Urinary bladder (tissue), 4 donors: ENCODE measurements around the gene MSH3. TPM values are rescaled to one million over a fixed set of nuclear protein-coding genes. Genes with fewer than 3 reads are reported as not detected.

Source experiments
- DNase-seq: peaks from one replicate; pipeline ENCODE4 v3.0.0-alpha.2; 2015; ENCODE audit errors: extremely low spot score
- H3K27ac ChIP-seq: one replicate; pipeline ENCODE4 v1.5.1; 2013; ENCODE audit warnings: low read depth, mild to moderate bottlenecking, moderate library complexity
- H3K36me3 ChIP-seq: one replicate; pipeline ENCODE4 v1.6.1; 2013; ENCODE audit warnings: mild to moderate bottlenecking, moderate library complexity; ENCODE audit not compliant: insufficient read depth
- H3K4me1 ChIP-seq: one replicate; pipeline ENCODE4 v1.6.1; 2013; ENCODE audit warnings: mild to moderate bottlenecking, moderate library complexity; ENCODE audit not compliant: insufficient read depth
- H3K4me3 ChIP-seq: one replicate; pipeline ENCODE4 v1.5.1; 2013; ENCODE audit warnings: low read depth, low read length
- WGBS: extraction: QIAGEN DNeasy Blood & Tissue Kit; methylation state at CpG from one replicate; pipeline ENCODE4 v1.1.7; 2013; 5-methylcytosine and 5-hydroxymethylcytosine counted together
- polyA plus RNA-seq: library from polyadenylated mRNA; stranded (reverse); fragments of 200-250 nt; gene quantifications from one replicate; pipeline ENCODE4 v1.2.3, GENCODE V29; 2013
- total RNA-seq: library from RNA; depleted of rRNA; stranded (reverse); fragments of >200 nt; gene quantifications from one replicate; pipeline ENCODE4 v1.2.3, GENCODE V29; 2014
- donor health status: healthy with polysubstance abuse.
- donor health status: healthy.

MSH3 gene
- total and polyA plus RNA-seq, 2 donors = 5.5 to 33.8 TPM

DNA sequence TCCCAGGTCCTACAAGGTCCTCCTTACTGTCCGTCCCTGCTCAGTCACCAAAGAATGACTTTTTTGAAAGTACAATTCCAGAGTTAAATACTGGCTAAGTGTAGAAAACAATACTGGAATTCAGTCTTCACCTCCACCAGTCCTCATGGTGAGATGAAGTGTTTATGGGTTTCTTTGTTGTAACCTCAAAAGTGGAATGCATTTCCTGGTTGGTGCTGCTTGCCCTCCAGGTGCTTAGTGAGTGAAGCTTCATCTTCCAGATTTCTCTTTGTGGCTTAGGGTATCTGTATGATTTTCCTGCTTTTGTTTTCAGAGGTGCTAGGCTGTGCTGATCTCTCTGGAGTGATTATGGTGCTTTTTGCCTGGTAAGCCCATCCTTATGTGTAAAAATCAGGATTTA lies 49.8 kb downstream of the MSH3 start:
- H3K27ac ChIP-seq = no peak overlapping the region
- no peaks in the 10 kb centered on the region for H3K4me1 ChIP-seq
- DNase-seq = no peak
- no peak overlapping the region for H3K4me3 ChIP-seq
- peaks cover 7% of the 10 kb centered on the region for H3K36me3 ChIP-seq
- 86% methylated on average over 1 of the region's 1 CpG for WGBS

DNA sequence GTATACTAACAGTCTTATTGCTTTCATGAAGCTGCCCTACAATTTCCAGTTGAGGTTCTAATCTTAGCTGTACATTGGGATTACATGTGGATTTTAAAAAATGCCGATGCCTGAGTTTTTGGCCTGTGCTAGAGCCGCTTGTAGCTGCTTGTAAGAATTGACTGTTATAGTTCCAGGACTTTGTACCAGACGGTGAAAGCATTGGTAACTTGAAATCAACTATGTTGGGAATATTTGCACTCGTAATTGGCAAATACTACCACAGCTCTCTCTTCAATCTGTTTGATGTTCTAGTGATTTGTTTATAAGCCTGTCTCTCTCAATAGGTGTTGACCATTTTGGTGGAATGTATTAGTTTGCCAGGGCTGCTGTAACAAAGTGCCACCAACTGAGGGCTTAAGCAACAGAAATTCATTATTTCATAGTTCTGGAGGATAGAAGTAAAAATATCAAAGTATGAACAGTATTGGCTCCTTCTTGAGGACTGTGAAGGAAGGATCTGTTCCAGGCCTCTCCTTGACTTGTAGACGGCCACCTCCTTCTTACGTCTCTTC lies 50.8 kb downstream of the MSH3 start:
- no peak overlapping the region for H3K27ac ChIP-seq
- no peaks in the 10 kb centered on the region for H3K4me1 ChIP-seq
- 97% methylated on average over 6 of the region's 6 CpGs for WGBS
- peaks cover 7% of the 10 kb centered on the region for H3K36me3 ChIP-seq
- DNase-seq = no peak
- no peak overlapping the region for H3K4me3 ChIP-seq

- Histone ChIP-seq H3K36me3 (peaks cover 7% of the 10 kb centered on the region), H3K4me3 (no peak overlapping the region), H3K4me1 (no peaks in the 10 kb centered on the region), H3K27ac (no peak overlapping the region)
- DNase-seq = no peak
- 78% methylated on average over 4 of the region's 4 CpGs for WGBS
These were observed 51.3 kb downstream of the MSH3 start for GRCh38 chr5:80705801-80706200.

GRCh38 chr5:80706835-80707447 lies 52.5 kb downstream of the MSH3 start:
- Histone ChIP-seq H3K36me3 (peaks cover 2% of the 10 kb centered on the region), H3K27ac (no peak overlapping the region)

DNA sequence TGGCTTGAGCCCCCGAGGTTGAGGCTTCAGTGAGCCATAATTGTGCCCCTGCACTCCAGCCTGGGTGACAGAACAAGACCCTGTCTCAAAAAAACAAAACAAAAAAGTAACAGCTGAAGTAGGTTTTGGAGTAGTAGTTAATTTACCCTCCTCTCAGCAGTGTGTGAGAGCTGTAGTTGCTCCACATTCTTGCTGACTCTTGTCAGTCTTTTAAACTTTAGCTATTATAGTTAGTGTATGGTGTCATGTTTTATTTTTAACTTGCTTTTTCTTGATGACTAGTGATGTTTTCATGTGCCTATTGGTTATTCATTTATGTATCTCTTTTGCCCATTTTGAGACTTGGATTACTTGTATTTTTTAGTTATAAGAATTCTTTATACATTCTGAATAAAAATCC lies 53.2 kb downstream of the MSH3 start:
- Histone ChIP-seq H3K27ac (no peak overlapping the region), H3K36me3 (peaks cover 2% of the 10 kb centered on the region)

More at GRCh38 chr5:80706835-80707447, 52.5 kb downstream of the MSH3 start:
- 87% methylated on average over 2 of the region's 2 CpGs for WGBS
- DNase-seq = no peak
- Histone ChIP-seq H3K4me1 (no peaks in the 10 kb centered on the region), H3K4me3 (no peak overlapping the region)

DNA sequence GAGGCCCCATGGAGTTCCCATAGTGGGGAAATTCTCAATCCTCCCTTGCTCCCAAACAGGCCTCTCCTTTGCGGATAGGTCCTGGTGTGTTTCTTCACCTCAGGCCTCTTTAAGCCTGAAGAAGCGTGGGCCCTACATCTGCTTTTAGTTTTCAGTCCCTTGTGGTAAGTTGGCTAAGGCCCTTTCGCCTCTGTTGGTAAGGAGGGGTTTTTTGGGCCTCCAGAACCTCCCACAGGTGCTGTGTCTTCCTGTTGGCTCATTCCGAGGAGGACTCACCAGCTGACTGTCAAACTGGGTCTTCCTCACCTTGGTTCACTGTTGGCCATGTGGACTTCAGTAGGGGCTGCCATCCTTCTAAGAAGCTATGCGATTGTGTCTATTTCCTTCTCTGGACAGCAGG lies 56.8 kb downstream of the MSH3 start:
- H3K27ac ChIP-seq = no peak overlapping the region
- 96% methylated on average over 5 of the region's 5 CpGs for WGBS

More for the DNA sequence above, 53.2 kb downstream of the MSH3 start:
- Histone ChIP-seq H3K4me1 (no peaks in the 10 kb centered on the region), H3K4me3 (no peak overlapping the region)
- DNase-seq = no peak
- WGBS = 84% methylated on average over 1 of the region's 1 CpG

GRCh38 chr5:80711938-80712337 lies 57.5 kb downstream of the MSH3 start:
- 96% methylated on average over 3 of the region's 3 CpGs for WGBS
- H3K36me3 ChIP-seq = no peaks in the 10 kb centered on the region
- no peak overlapping the region for H3K27ac ChIP-seq
- H3K4me3 ChIP-seq = no peak overlapping the region
- DNase-seq = no peak
- no peaks in the 10 kb centered on the region for H3K4me1 ChIP-seq

More for the DNA sequence above, 56.8 kb downstream of the MSH3 start:
- Histone ChIP-seq H3K4me1 (no peaks in the 10 kb centered on the region), H3K36me3 (no peaks in the 10 kb centered on the region), H3K4me3 (no peak overlapping the region)
- no peak for DNase-seq

GRCh38 chr5:80712919-80713318 lies 58.5 kb downstream of the MSH3 start:
- Histone ChIP-seq H3K36me3 (no peaks in the 10 kb centered on the region), H3K4me1 (no peaks in the 10 kb centered on the region), H3K4me3 (no peak overlapping the region), H3K27ac (no peak overlapping the region)
- WGBS = 66% methylated on average over 2 of the region's 2 CpGs
- no peak for DNase-seq

DNA sequence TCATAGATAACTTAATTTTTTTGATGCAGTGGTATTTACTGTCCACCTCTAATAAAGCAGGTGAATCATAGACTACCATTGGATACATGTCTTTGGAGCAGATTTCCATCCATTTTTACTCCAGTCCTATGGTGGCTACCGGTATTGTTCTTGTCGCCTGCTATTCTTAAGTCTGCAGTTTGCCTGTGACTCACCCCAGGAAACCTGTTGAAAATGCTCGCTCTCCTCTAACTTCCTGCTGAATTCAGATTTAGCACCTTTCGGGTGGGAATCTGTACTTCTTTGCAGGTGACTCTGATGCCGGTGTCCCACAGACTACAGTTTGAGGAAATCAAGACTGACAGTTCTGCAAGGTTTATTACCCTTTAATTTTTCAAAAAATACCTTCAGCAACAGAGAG lies 59.2 kb downstream of the MSH3 start:
- 87% methylated on average over 5 of the region's 5 CpGs for WGBS
- Histone ChIP-seq H3K36me3 (no peaks in the 10 kb centered on the region), H3K27ac (no peak overlapping the region), H3K4me3 (no peak overlapping the region), H3K4me1 (no peaks in the 10 kb centered on the region)
- no peak for DNase-seq

- no peak overlapping the region for H3K27ac ChIP-seq
- WGBS = 72% methylated on average over 5 of the region's 5 CpGs
- no peaks in the 10 kb centered on the region for H3K4me1 ChIP-seq
- H3K36me3 ChIP-seq = no peaks in the 10 kb centered on the region
- no peak overlapping the region for H3K4me3 ChIP-seq
- DNase-seq = no peak
These were observed 60.3 kb downstream of the MSH3 start for GRCh38 chr5:80714570-80715298.

DNA sequence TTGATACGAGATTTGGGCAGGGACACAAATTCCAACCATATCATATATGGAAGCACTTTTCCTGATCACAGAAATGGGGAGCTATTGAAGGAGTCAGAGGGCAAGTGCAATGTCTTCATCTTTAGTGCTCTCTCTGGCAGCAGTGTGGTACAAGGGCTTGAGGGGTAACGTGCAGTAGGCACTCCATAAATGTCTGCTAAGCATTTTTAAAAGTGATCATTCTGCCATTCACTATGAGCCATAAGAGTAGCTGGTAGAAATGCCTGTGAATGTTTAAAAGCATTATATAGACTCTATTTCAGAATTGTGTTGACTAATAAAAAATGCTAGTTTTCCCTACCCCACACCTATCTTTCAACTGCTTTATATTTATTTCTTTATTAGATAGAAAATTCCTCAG lies 61.4 kb downstream of the MSH3 start:
- H3K4me3 ChIP-seq = no peak overlapping the region

DNA sequence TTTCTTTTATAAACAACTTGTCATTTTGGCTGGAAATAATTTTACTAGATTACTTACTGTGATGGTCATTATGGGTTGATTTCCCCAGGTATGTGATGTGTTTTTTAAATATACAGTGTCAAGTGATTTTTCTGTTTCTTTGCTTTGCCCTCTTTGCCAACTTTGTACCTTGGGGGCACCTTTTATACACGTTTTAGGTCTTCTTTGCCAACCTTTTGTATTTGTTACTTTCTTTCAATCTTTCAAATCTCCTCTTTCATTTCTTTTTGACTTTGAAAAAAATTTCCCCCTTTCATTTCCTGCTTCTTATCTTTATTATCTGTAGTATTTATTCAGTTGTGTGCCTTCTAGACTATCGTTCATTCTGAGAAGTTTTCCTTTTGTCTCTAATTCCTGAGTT lies 65.7 kb downstream of the MSH3 start:
- no peaks in the 10 kb centered on the region for H3K36me3 ChIP-seq
- H3K4me3 ChIP-seq = no peak overlapping the region
- H3K4me1 ChIP-seq = no peaks in the 10 kb centered on the region
- WGBS = 88% methylated on average over 2 of the region's 2 CpGs
- DNase-seq = no peak
- H3K27ac ChIP-seq = no peak overlapping the region

More for the DNA sequence above, 61.4 kb downstream of the MSH3 start:
- Histone ChIP-seq H3K4me1 (no peaks in the 10 kb centered on the region), H3K27ac (no peak overlapping the region), H3K36me3 (no peaks in the 10 kb centered on the region)
- no peak for DNase-seq
- 80% methylated on average over 2 of the region's 2 CpGs for WGBS

DNA sequence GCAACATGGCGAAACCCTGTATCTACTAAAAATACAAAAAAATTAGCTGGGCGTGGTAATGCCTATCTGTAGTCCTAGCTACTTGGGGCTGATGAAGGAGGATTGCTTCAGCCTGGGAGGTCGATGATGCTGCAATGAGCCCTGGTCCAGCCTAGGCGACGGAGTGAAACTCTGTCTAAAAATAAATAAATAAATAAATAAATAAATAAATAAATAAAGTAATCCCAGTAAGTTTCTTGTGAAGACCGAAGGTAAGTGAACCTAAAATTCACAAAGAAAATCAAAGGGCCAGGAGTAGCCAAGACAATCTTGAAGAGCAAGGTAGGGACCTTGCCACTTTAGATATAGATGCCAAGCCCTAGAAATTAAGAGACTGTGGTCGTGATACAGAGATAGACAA lies 68.5 kb downstream of the MSH3 start:
- peaks cover 2% of the 10 kb centered on the region for H3K36me3 ChIP-seq
- 98% methylated on average over 7 of the region's 7 CpGs for WGBS

DNA sequence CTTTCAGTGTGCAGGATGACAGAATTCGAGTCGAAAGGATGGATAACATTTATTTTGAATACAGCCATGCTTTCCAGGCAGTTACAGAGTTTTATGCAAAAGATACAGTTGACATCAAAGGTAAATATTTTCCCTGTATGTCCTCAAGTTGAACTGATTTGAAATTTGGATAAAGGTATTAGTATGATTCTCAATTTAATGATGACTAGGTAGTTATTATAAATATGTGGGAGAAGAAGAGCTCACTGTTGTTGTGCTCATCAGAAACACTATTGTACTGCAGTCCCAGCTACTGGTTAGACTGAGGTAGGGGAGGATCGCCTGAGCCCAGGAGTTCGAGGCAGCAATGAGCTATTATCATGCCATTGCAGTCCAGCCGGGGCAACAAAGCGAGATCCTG lies 71.0 kb downstream of the MSH3 start:
- Histone ChIP-seq H3K4me1 (no peaks in the 10 kb centered on the region), H3K27ac (no peak overlapping the region), H3K36me3 (peaks cover 4% of the 10 kb centered on the region), H3K4me3 (no peak overlapping the region)
- 94% methylated on average over 6 of the region's 6 CpGs for WGBS
- DNase-seq = no peak

More for the DNA sequence above, 68.5 kb downstream of the MSH3 start:
- H3K4me1 ChIP-seq = no peaks in the 10 kb centered on the region
- DNase-seq = no peak
- H3K4me3 ChIP-seq = no peak overlapping the region
- H3K27ac ChIP-seq = no peak overlapping the region
